DND-41 (cell line): Measurements from ENCODE around the gene TNS3.

Source experiments
- ATAC-seq: fragments of 200-7000 bp; cut with Tn5 transposase; 3 replicates; pipeline ENCODE4 v1.9.1; 2021; ENCODE audit warnings: low read depth; ENCODE audit not compliant: insufficient read depth
- DNase-seq: peaks from one replicate; pipeline ENCODE4 v3.0.0-alpha.2; 2020
- H2AFZ ChIP-seq: 2 replicates; pipeline ENCODE4 v1.6.0; 2012; ENCODE audit warnings: low read depth, low read length
- H3K27ac ChIP-seq: 2 replicates; pipeline ENCODE4 v1.5.1; 2012; ENCODE audit warnings: low read length, inconsistent platforms
- H3K27me3 ChIP-seq: fragments of 200-600 bp; sonication (generic); 2 replicates; pipeline ENCODE4 v1.6.0; 2012; ENCODE audit warnings: low read length, mild to moderate bottlenecking, inconsistent platforms; ENCODE audit not compliant: insufficient read depth, poor library complexity
- H3K36me3 ChIP-seq: 2 replicates; pipeline ENCODE4 v1.5.1; 2012; ENCODE audit warnings: low read length, inconsistent platforms; ENCODE audit not compliant: insufficient read depth
- H3K4me1 ChIP-seq: 2 replicates; pipeline ENCODE4 v1.5.1; 2012; ENCODE audit warnings: mild to moderate bottlenecking, low read length; ENCODE audit not compliant: insufficient read depth
- H3K4me2 ChIP-seq: 2 replicates; pipeline ENCODE4 v1.6.0; 2012; ENCODE audit warnings: mild to moderate bottlenecking, moderate library complexity, low read length, inconsistent platforms; ENCODE audit not compliant: insufficient read depth
- H3K4me3 ChIP-seq, 2 experiments: fragments of 200-600 bp in 1 of 2; shearing (Covaris generic) in 1 of 2; 2 replicates each; pipeline ENCODE4 v1.5.1; 2012 to 2016; ENCODE audit warnings: inconsistent platforms in 2 of 2, low read length in 2 of 2, mild to moderate bottlenecking in 2 of 2, low read depth in 1 of 2, moderate library complexity in 1 of 2
- H3K79me2 ChIP-seq: 2 replicates; pipeline ENCODE4 v1.6.0; 2012; ENCODE audit warnings: low read length, inconsistent platforms; ENCODE audit not compliant: insufficient read depth
- H3K9ac ChIP-seq: 2 replicates; pipeline ENCODE4 v1.6.0; 2012; ENCODE audit warnings: low read depth, mild to moderate bottlenecking, inconsistent platforms, low read length, moderate library complexity
- H3K9me3 ChIP-seq: 2 replicates; pipeline ENCODE4 v1.5.1; 2012; ENCODE audit warnings: low read length, moderate library complexity, mild to moderate bottlenecking, inconsistent platforms; ENCODE audit not compliant: insufficient read depth, severe bottlenecking
- H4K20me1 ChIP-seq: 2 replicates; pipeline ENCODE4 v1.6.0; 2012; ENCODE audit warnings: low read length; ENCODE audit not compliant: insufficient read depth
- EZH2 ChIP-seq: IDR thresholded peaks from 3 replicates; pipeline ENCODE4 v1.6.1; 2012; ENCODE audit warnings: borderline replicate concordance, low read depth, mild to moderate bottlenecking, moderate library complexity, low read length, inconsistent platforms; ENCODE audit not compliant: severe bottlenecking
- TF ChIP-seq, protein P1 (sequence below): IDR thresholded peaks from 2 replicates; pipeline ENCODE4 v1.5.1; 2012; ENCODE audit warnings: borderline replicate concordance, low read length, moderate library complexity, mild to moderate bottlenecking; ENCODE audit not compliant: poor library complexity, severe bottlenecking; ENCODE audit errors: extremely low read depth

The TNS3 gene

DNA sequence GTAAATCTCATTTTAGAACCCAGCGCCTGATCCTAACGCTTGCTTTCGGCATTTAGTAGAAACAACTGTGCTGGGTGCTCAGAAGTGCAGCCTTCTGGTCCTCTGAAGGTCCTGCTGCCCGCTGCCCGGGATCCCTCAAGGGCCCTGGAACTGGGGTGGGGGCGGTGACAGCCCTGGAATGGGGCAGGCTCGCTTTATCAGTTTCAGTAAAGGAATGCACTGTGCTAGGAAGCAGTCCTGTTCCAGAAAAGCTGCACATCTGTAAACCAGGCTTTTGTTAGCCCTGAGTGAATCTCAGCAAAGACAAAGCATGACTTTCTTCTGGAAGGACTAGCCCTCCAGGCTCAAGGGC, 254.6 kb downstream of the TNS3 start:
- H3K79me2 ChIP-seq = no peaks in the 10 kb centered on the region
- no peak overlapping the region for H2AFZ ChIP-seq
- H3K27ac ChIP-seq = no peak overlapping the region
- H4K20me1 ChIP-seq = no peaks in the 10 kb centered on the region
- H3K4me3 ChIP-seq = no peak overlapping the region
- H3K27me3 ChIP-seq = no peaks in the 10 kb centered on the region
- TF ChIP-seq, protein P1, sequence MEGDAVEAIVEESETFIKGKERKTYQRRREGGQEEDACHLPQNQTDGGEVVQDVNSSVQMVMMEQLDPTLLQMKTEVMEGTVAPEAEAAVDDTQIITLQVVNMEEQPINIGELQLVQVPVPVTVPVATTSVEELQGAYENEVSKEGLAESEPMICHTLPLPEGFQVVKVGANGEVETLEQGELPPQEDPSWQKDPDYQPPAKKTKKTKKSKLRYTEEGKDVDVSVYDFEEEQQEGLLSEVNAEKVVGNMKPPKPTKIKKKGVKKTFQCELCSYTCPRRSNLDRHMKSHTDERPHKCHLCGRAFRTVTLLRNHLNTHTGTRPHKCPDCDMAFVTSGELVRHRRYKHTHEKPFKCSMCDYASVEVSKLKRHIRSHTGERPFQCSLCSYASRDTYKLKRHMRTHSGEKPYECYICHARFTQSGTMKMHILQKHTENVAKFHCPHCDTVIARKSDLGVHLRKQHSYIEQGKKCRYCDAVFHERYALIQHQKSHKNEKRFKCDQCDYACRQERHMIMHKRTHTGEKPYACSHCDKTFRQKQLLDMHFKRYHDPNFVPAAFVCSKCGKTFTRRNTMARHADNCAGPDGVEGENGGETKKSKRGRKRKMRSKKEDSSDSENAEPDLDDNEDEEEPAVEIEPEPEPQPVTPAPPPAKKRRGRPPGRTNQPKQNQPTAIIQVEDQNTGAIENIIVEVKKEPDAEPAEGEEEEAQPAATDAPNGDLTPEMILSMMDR = no peak
- TF ChIP-seq EZH2 = no peak
- H3K36me3 ChIP-seq = no peaks in the 10 kb centered on the region
- H3K4me1 ChIP-seq = no peaks in the 10 kb centered on the region
- H3K9ac ChIP-seq = no peak overlapping the region
- no peak for DNase-seq
- no peak overlapping the region for H3K4me2 ChIP-seq
- ATAC-seq = no peak
- no peaks in the 10 kb centered on the region for H3K9me3 ChIP-seq

GRCh38 chr7:47326808-47327207, 255.1 kb downstream of the TNS3 start:
- DNase-seq (no peak), ATAC-seq (no peak)
- Histone ChIP-seq H3K4me2 (no peak overlapping the region), H3K9me3 (no peaks in the 10 kb centered on the region), H3K27me3 (no peaks in the 10 kb centered on the region), H3K4me3 (no peak overlapping the region), H3K36me3 (no peaks in the 10 kb centered on the region), H2AFZ (no peak overlapping the region), H3K79me2 (no peaks in the 10 kb centered on the region), H3K4me1 (no peaks in the 10 kb centered on the region), H3K9ac (no peak overlapping the region), H4K20me1 (no peaks in the 10 kb centered on the region), H3K27ac (no peak overlapping the region)
- TF ChIP-seq EZH2 = no peak
- TF ChIP-seq, protein P1 = no peak

DNA sequence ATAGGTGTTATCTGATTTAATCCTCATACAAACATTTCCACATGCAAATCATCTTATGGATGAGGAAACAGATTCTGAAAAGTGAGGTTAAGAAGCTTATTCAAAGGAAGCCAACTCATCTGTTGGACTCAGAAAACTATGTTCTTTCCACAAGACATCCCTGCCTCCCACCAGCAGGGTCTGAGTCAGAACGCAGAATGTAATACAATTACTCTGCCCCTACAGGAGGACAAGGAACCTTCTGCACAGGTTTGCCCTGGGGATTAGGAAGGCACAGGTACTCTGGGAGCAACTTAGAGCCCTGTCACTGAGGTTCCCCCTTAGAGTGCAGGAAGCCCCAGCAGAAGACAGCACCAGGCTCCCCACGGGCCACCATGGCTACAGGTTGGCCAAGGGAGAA, 255.7 kb downstream of the TNS3 start:
- H3K27me3 ChIP-seq = no peaks in the 10 kb centered on the region
- no peak overlapping the region for H3K27ac ChIP-seq
- DNase-seq = no peak
- no peaks in the 10 kb centered on the region for H4K20me1 ChIP-seq
- H3K4me1 ChIP-seq = no peaks in the 10 kb centered on the region
- no peaks in the 10 kb centered on the region for H3K9me3 ChIP-seq
- H3K4me3 ChIP-seq = no peak overlapping the region
- ATAC-seq = no peak
- H3K4me2 ChIP-seq = no peak overlapping the region
- no peak overlapping the region for H3K9ac ChIP-seq
- H3K79me2 ChIP-seq = no peaks in the 10 kb centered on the region
- H2AFZ ChIP-seq = no peak overlapping the region
- TF ChIP-seq EZH2 = no peak
- TF ChIP-seq, protein P1 = no peak
- no peaks in the 10 kb centered on the region for H3K36me3 ChIP-seq

GRCh38 chr7:47325337-47325736, 256.6 kb downstream of the TNS3 start:
- Histone ChIP-seq H3K4me2 (no peak overlapping the region), H3K27me3 (no peaks in the 10 kb centered on the region), H3K27ac (no peak overlapping the region)

More at GRCh38 chr7:47325337-47325736, 256.6 kb downstream of the TNS3 start:
- Histone ChIP-seq H3K79me2 (no peaks in the 10 kb centered on the region), H3K4me1 (no peaks in the 10 kb centered on the region), H3K36me3 (no peaks in the 10 kb centered on the region), H3K9me3 (no peaks in the 10 kb centered on the region), H3K4me3 (no peak overlapping the region), H2AFZ (no peak overlapping the region), H4K20me1 (no peaks in the 10 kb centered on the region), H3K9ac (no peak overlapping the region)
- ATAC-seq (no peak), DNase-seq (no peak)
- TF ChIP-seq, protein P1 = no peak
